Measurements from ENCODE around the gene NTM. TPM values are rescaled to one million over a fixed set of nuclear protein-coding genes. Genes with fewer than 3 reads are reported as not detected.

Gene NTM
- total and polyA plus RNA-seq, 2 donors (not counting 3 experiments of a cell fraction or from before 2014, with no cell fraction given), result 1.00 to 1.1 TPM

DNA sequence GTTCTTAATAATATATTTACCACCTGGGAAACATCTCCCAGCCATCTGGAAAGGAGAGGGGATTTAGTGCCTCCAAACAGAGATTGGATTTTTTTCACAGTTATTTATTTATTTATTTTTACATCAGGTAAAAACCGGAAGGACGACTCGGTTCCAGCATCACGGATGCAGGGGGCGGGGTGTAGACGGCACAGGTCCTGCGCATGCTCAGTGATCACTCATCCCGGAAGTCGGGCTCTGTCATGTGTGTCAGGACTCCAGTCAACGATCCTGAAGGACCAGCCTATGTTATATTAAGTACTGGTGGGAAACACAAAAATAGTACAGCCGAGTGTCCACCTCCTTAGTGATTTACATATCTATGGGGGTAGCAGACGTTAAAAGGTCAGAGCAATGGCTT lies 467.6 kb downstream of the NTM start:
- Histone ChIP-seq H3K4me1 (ENCODE audit: control insufficient read depth, extremely low read depth, insufficient read depth, low read length) (peaks cover 23% of the 10 kb centered on the region), H3K27ac (ENCODE audit: insufficient read depth, low read depth, low read length) (no peak overlapping the region), H4K20me1 (replicated peaks; ENCODE audit: control insufficient read depth, extremely low read depth, insufficient read depth, low read length) (no peaks in the 10 kb centered on the region), H3K27me3 (ENCODE audit: control insufficient read depth in 2 of 2, insufficient read depth in 2 of 2, low read length in 2 of 2) (no peaks in the 10 kb centered on the region), H3K36me3 (ENCODE audit: control insufficient read depth in 2 of 2, extremely low read depth in 1 of 2, insufficient read depth in 2 of 2, low read length in 2 of 2) (no peaks in the 10 kb centered on the region), H3K4me3 (replicated peaks in 1 of 3; ENCODE audit: insufficient read depth in 1 of 3, low read depth in 1 of 3, low read length in 3 of 3) (no peak overlapping the region), H3K9me1 (replicated peaks; ENCODE audit: control insufficient read depth, extremely low read depth, insufficient read depth, low read length) (no peaks in the 10 kb centered on the region), H3K4me2 (ENCODE audit: insufficient read depth, low read length) (no peak overlapping the region), H2AFZ (ENCODE audit: low read depth, low read length) (no peak overlapping the region), H3K9ac (replicated peaks; ENCODE audit: extremely low read depth, insufficient read depth, low read length) (no peak overlapping the region), H3K79me2 (ENCODE audit: control insufficient read depth, insufficient read depth, low read length) (no peaks in the 10 kb centered on the region), H3K9me3 (replicated peaks; ENCODE audit: control insufficient read depth, insufficient read depth, low read length) (no peaks in the 10 kb centered on the region)
- POLR2A ChIA-PET, result no interaction called here
- no peak for DNase-seq (ENCODE audit: low read depth, low spot score)
- dilution Hi-C loops (cut with MboI; ENCODE audit: extremely low pct_ligation_motif_present, low sequenced_read_pairs), result no loop called here
- intact Hi-C loops (cut with micrococcal nuclease), result no loop called here
- no peak for FAIRE-seq
- BruUV-seq (replicated peaks), result no TSS peak
- TF ChIP-seq POLR2AphosphoS5 (IDR thresholded peaks at IDR 0.05; ENCODE audit: insufficient read depth, low read depth, low read length) (no peak), JUN (IDR thresholded peaks at IDR 0.05; ENCODE audit: borderline replicate concordance, insufficient read depth, insufficient read length, low read depth) (no peak), EZH2 (IDR thresholded peaks at IDR 0.05; ENCODE audit: borderline replicate concordance, low read depth, low read length, severe bottlenecking) (no peak), FOS (IDR thresholded peaks at IDR 0.05; ENCODE audit: borderline replicate concordance, insufficient read depth, low read length) (no peak), POLR2A (IDR thresholded peaks at IDR 0.05; ENCODE audit: low read depth, low read length) (no peak), GATA2 (IDR thresholded peaks at IDR 0.05; ENCODE audit: insufficient read depth, insufficient read length, low read depth, low read length) (no peak), MYC (IDR thresholded peaks at IDR 0.05; ENCODE audit: low read depth, low read length) (no peak)
- TF ChIP-seq, protein P1, sequence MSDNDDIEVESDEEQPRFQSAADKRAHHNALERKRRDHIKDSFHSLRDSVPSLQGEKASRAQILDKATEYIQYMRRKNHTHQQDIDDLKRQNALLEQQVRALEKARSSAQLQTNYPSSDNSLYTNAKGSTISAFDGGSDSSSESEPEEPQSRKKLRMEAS (IDR thresholded peaks at IDR 0.05; ENCODE audit: insufficient read depth, insufficient read length), result no peak
- TF ChIP-seq, protein P2, sequence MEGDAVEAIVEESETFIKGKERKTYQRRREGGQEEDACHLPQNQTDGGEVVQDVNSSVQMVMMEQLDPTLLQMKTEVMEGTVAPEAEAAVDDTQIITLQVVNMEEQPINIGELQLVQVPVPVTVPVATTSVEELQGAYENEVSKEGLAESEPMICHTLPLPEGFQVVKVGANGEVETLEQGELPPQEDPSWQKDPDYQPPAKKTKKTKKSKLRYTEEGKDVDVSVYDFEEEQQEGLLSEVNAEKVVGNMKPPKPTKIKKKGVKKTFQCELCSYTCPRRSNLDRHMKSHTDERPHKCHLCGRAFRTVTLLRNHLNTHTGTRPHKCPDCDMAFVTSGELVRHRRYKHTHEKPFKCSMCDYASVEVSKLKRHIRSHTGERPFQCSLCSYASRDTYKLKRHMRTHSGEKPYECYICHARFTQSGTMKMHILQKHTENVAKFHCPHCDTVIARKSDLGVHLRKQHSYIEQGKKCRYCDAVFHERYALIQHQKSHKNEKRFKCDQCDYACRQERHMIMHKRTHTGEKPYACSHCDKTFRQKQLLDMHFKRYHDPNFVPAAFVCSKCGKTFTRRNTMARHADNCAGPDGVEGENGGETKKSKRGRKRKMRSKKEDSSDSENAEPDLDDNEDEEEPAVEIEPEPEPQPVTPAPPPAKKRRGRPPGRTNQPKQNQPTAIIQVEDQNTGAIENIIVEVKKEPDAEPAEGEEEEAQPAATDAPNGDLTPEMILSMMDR (IDR thresholded peaks at IDR 0.05; ENCODE audit: extremely low read depth in 1 of 2, insufficient read depth in 1 of 2, low read depth in 1 of 2, low read length in 2 of 2), result no peak
- CTCF ChIA-PET, result no interaction called here

All from endothelial cell of umbilical vein (primary cell).